SU-DHL-6 (cell line): Measurements from ENCODE around the gene NEAT1.

Experiments used
- H2AFZ ChIP-seq: fragments of 200-600 bp; sonication (generic); 2 replicates; pipeline ENCODE4 v1.6.1; 2014; ENCODE audit warnings: low read depth, mild to moderate bottlenecking, moderate library complexity, mixed read lengths, antibody characterized with exemption, low read length; ENCODE audit not compliant: severe bottlenecking
- H3F3A ChIP-seq: fragments of 200-600 bp; shearing (Covaris generic); 2 replicates; pipeline ENCODE4 v1.6.0; 2016; ENCODE audit warnings: antibody characterized with exemption, mild to moderate bottlenecking; ENCODE audit not compliant: insufficient read depth
- H3K27ac ChIP-seq: fragments of 200-600 bp; sonication (generic); 2 replicates; pipeline ENCODE4 v1.5.1; 2016; ENCODE audit warnings: low read depth, mild to moderate bottlenecking, low read length, moderate library complexity, mixed read lengths
- H3K27me3 ChIP-seq: fragments of 200-600 bp; sonication (generic), shearing (Covaris generic); 2 replicates; pipeline ENCODE4 v1.6.0; 2014; ENCODE audit warnings: mild to moderate bottlenecking, low read length
- H3K36me3 ChIP-seq: fragments of 200-600 bp; sonication (generic); 2 replicates; pipeline ENCODE4 v1.6.1; 2014; ENCODE audit warnings: mild to moderate bottlenecking, low read length, mixed read lengths
- H3K4me2 ChIP-seq: fragments of 300-600, 200-600 bp; shearing (Covaris generic), sonication (generic); 2 replicates; pipeline ENCODE4 v1.6.0; 2014; ENCODE audit warnings: low read length, low read depth, mild to moderate bottlenecking; ENCODE audit not compliant: poor library complexity, severe bottlenecking
- H3K4me3 ChIP-seq: fragments of 200-600 bp; sonication (generic); 2 replicates; pipeline ENCODE4 v1.5.1; 2014; ENCODE audit warnings: antibody characterized with exemption, low read length, mild to moderate bottlenecking, mixed read lengths; ENCODE audit not compliant: insufficient read depth, poor library complexity, severe bottlenecking
- H3K79me2 ChIP-seq: fragments of 200-600 bp; sonication (generic); 2 replicates; pipeline ENCODE4 v1.6.1; 2014; ENCODE audit warnings: mild to moderate bottlenecking, low read length, moderate library complexity; ENCODE audit not compliant: insufficient read depth
- H3K9ac ChIP-seq: fragments of 200-600 bp; sonication (generic); 2 replicates; pipeline ENCODE4 v1.7.0; 2014; ENCODE audit warnings: mild to moderate bottlenecking, low read length
- H3K9me2 ChIP-seq: fragments of 200-600 bp; sonication (generic); replicated peaks from 2 replicates; pipeline ENCODE4 v1.6.1; 2014; ENCODE audit warnings: low read length; ENCODE audit not compliant: insufficient read depth
- H3K9me3 ChIP-seq: fragments of 200-600 bp; sonication (generic); 2 replicates; pipeline ENCODE4 v1.6.1; 2014; ENCODE audit warnings: low read length, mixed read lengths; ENCODE audit not compliant: insufficient read depth
- H4K20me1 ChIP-seq: fragments of 200-600 bp; sonication (generic); 2 replicates; pipeline ENCODE4 v1.6.1; 2014; ENCODE audit warnings: low read depth, mild to moderate bottlenecking, antibody characterized with exemption, low read length, moderate library complexity, mixed read lengths
- EZH2phosphoT487 ChIP-seq: fragments of 200-600 bp; sonication (generic), shearing (Covaris generic); conservative IDR thresholded peaks from 2 replicates; pipeline ENCODE4 v1.6.1; 2018; ENCODE audit warnings: mild to moderate bottlenecking, antibody characterized with exemption, low read length, moderate library complexity, mixed read lengths
- TF ChIP-seq, protein P1 (sequence below): fragments of 200-600 bp; sonication (generic); IDR thresholded peaks from one replicate; pipeline ENCODE4 v1.5.1; 2017; ENCODE audit warnings: antibody characterized with exemption, mild to moderate bottlenecking, low read length, moderate library complexity; ENCODE audit not compliant: insufficient read depth, poor library complexity, severe bottlenecking

Gene NEAT1

DNA sequence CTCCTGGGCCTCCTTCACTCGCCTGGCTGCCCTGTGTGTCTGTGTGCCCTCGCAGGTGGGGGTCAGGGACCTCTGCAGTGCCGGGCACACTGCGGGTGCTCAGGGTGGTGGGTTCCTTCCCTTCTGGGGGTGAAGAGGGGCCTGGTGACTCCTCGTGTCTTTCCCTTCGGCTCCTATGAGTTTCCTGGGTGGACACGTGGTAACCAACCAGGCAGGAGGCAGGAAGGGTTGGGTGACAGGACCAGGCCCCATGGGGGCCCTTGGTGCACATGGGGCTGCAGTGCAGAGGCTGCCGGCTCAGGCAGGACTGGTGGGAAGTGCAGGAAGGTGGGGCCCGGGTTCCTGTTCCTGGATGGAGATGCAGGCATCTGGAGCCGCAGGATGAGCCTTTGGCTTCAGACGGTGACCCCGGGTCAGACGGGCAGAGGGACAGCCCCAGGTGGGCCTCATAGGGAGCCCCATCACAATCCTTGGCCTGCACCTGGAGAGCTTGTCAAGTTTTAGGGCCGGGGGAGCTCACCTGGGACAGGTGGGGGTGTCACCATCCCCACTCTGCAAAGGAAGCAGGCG, 26.6 kb upstream of the NEAT1 start:
- H3K79me2 ChIP-seq: peaks cover 9% of the 10 kb centered on the region
- no peaks in the 10 kb centered on the region for H3K36me3 ChIP-seq
- H3K27me3 ChIP-seq: no peaks in the 10 kb centered on the region
- H3F3A ChIP-seq: no peaks in the 10 kb centered on the region
- H3K9me3 ChIP-seq: no peaks in the 10 kb centered on the region
- H3K9me2 ChIP-seq: no peaks in the 10 kb centered on the region
- TF ChIP-seq, protein P1, sequence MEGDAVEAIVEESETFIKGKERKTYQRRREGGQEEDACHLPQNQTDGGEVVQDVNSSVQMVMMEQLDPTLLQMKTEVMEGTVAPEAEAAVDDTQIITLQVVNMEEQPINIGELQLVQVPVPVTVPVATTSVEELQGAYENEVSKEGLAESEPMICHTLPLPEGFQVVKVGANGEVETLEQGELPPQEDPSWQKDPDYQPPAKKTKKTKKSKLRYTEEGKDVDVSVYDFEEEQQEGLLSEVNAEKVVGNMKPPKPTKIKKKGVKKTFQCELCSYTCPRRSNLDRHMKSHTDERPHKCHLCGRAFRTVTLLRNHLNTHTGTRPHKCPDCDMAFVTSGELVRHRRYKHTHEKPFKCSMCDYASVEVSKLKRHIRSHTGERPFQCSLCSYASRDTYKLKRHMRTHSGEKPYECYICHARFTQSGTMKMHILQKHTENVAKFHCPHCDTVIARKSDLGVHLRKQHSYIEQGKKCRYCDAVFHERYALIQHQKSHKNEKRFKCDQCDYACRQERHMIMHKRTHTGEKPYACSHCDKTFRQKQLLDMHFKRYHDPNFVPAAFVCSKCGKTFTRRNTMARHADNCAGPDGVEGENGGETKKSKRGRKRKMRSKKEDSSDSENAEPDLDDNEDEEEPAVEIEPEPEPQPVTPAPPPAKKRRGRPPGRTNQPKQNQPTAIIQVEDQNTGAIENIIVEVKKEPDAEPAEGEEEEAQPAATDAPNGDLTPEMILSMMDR: no peak
- no peak for TF ChIP-seq EZH2phosphoT487
- no peak overlapping the region for H3K9ac ChIP-seq
- no peak overlapping the region for H2AFZ ChIP-seq
- H4K20me1 ChIP-seq: no peaks in the 10 kb centered on the region
- H3K4me2 ChIP-seq: no peak overlapping the region
- H3K27ac ChIP-seq: no peak overlapping the region
- H3K4me3 ChIP-seq: no peak overlapping the region

DNA sequence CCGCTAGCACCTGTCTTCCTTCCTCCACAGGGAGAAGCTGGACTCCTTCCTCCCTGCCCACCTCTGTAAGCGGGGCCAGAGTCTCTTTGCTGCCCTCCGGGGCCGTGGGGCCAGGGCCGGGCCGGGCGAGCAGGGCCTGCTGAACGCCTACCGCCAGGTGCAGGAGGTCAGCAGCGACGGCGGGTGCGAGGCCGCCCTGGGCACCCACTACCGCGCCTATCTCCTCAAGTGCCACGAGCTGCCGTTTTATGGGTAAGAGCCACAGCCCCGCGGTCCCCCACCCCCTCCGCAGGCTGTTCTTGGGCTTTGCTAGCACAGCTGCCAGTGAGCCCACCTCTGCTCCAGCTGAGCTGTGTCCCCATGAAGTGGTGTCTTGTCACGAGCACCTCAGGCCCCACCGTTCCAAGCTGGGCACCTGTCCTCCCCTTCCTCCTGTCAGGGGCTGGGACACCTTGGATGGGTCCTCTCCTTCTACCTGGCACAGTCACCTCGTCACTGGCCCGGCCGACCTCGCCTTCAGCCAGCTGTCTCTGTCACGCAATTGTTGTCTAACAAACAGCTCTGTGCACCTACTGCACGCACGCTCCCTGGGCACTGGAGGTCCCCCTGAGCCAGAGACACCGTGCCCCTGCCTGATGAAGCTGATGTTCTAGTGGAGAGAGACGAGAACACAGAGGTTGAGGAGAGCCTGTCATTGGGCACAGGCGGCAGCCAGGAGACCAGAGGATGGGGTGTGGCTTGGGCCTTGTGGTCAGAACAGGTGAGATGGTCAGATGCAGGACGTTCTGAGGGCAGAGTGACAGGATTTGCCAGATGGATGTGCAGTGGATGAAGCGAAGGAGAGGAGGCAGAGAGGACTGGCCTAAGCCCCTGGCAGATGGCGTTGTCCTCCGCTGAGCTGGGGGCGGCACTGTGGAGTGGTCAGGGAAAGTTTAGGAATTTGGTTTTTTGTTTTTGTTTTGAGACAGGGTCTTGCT, 25.5 kb upstream of the NEAT1 start:
- H3K4me2 ChIP-seq: no peak overlapping the region
- no peaks in the 10 kb centered on the region for H3K36me3 ChIP-seq
- H3K79me2 ChIP-seq: peaks cover 7% of the 10 kb centered on the region; the same call in 1 of the 2 replicates
- H3F3A ChIP-seq: peaks cover 7% of the 10 kb centered on the region; the same call in 1 of the 2 replicates
- no peaks in the 10 kb centered on the region for H3K9me2 ChIP-seq
- H4K20me1 ChIP-seq: no peaks in the 10 kb centered on the region
- H2AFZ ChIP-seq: no peak overlapping the region
- no peaks in the 10 kb centered on the region for H3K27me3 ChIP-seq
- H3K27ac ChIP-seq: no peak overlapping the region
- H3K9ac ChIP-seq: no peak overlapping the region
- H3K9me3 ChIP-seq: no peaks in the 10 kb centered on the region
- TF ChIP-seq, protein P1: no peak
- TF ChIP-seq EZH2phosphoT487: no peak
- H3K4me3 ChIP-seq: no peak overlapping the region

DNA sequence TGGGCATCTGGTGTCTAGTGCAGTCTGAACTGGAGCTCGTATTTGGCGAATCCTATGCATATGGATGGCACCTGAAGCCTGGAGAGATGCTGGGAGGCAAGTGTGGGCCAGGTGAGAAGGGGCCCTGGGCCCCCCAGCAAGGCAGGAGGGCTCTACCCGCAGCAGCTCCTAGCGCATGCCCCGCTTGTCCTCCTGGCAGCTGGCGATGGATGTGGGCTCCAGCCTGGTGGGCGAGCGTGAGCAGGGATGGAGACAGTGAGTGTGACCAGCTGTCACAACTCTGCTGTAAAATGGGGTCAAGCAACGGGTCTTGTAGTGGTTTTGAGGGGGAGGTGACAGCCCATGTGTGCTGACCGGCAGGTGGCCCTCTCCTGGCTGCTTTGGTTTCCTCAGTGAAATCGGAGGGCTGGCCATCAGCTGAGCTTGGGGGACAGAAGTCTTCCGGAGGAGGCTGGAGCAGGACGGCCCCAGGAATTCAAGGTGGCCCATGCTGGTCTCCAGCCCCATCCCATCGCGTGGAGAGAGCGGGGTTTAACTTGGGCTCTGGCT, 24.2 kb upstream of the NEAT1 start:
- Histone ChIP-seq H4K20me1 (no peaks in the 10 kb centered on the region), H3K4me3 (no peak overlapping the region), H3K4me2 (no peak overlapping the region), H3K27ac (no peak overlapping the region), H2AFZ (no peak overlapping the region), H3K79me2 (peaks cover 3% of the 10 kb centered on the region; the same call in 1 of the 2 replicates), H3K9me2 (no peaks in the 10 kb centered on the region), H3K9me3 (no peaks in the 10 kb centered on the region), H3K27me3 (no peaks in the 10 kb centered on the region), H3F3A (peaks cover 17% of the 10 kb centered on the region), H3K9ac (no peak overlapping the region), H3K36me3 (peaks cover 4% of the 10 kb centered on the region; the same call in 1 of the 2 replicates)
- TF ChIP-seq, protein P1: no peak
- TF ChIP-seq EZH2phosphoT487: no peak
